ENCODE results near the gene TRABD2B.

Gene TRABD2B

DNA sequence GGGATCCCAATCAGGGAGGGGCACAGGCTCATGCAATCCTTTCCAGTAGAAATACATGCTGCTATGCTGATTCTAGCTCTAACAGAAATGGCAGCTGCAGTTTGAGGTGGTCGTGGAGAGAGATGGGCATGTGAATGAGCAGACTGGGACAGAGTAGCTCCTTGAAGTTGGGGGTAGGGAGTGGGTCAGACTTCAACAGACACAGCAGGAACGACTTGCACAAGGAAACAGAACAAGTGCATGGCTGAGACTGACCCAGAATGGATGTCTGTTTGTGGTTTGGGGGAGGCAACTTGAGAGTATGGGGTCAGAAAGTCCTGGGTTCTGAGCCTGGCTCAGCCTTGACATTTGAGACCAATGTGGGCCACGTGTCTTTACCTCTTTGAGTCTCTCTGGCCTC is 25.1 kb upstream of the TRABD2B start:
- TF ChIP-seq, protein P1, sequence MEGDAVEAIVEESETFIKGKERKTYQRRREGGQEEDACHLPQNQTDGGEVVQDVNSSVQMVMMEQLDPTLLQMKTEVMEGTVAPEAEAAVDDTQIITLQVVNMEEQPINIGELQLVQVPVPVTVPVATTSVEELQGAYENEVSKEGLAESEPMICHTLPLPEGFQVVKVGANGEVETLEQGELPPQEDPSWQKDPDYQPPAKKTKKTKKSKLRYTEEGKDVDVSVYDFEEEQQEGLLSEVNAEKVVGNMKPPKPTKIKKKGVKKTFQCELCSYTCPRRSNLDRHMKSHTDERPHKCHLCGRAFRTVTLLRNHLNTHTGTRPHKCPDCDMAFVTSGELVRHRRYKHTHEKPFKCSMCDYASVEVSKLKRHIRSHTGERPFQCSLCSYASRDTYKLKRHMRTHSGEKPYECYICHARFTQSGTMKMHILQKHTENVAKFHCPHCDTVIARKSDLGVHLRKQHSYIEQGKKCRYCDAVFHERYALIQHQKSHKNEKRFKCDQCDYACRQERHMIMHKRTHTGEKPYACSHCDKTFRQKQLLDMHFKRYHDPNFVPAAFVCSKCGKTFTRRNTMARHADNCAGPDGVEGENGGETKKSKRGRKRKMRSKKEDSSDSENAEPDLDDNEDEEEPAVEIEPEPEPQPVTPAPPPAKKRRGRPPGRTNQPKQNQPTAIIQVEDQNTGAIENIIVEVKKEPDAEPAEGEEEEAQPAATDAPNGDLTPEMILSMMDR (IDR thresholded peaks at IDR 0.05; ENCODE audit: low read depth, low read length) = no peak
- in situ Hi-C loops (cut with HindIII; ENCODE audit: low sequenced_read_pairs) = no loop called here
- no peak overlapping the region for H3K4me3 ChIP-seq (ENCODE audit: low read depth, low read length)
- DNase-seq (ENCODE audit: low read depth, low spot score) = no peak

- TF ChIP-seq, protein P1 (IDR thresholded peaks at IDR 0.05; ENCODE audit: low read depth, low read length) = no peak
- DNase-seq (ENCODE audit: low read depth, low spot score) = no peak
- H3K4me3 ChIP-seq (ENCODE audit: low read depth, low read length) = no peak overlapping the region
- in situ Hi-C loops (cut with HindIII; ENCODE audit: low sequenced_read_pairs) = no loop called here
Measured at GRCh38 chr1:48021792-48022191, 24.6 kb upstream of the TRABD2B start.

DNA sequence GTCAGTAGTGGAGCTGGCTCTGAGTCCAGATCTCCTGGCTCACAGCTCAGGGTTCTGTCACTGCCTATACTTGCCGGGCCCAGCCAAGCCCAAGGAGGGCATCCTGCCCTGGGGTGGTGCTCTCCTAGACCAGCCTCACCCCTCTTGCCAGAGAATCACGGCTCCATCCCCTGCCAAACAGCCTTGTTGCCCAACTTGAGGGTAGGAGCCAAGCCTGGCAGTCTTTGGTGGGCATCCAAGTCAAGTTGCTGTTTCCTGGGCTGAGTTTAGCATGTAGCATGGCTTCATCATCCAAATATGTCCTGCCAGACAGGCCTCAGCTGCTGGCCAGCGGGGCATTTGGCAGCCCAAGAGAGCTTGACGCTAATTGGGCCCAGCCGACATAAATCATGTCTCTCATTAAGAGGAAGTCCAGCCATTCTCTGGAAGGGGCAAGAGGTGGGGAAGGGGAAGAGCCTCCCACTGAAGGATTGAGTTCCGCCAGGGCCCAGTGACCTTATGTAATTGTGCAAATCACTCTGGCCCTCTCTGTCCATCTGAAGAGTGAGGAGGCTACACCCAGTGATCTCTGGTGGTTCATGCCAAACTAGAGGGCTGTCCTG is 22.6 kb upstream of the TRABD2B start:
- in situ Hi-C loops (cut with HindIII; ENCODE audit: low sequenced_read_pairs) = no loop called here
- no peak for DNase-seq (ENCODE audit: low read depth, low spot score)
- TF ChIP-seq, protein P1 (IDR thresholded peaks at IDR 0.05; ENCODE audit: low read depth, low read length) = no peak
- no peak overlapping the region for H3K4me3 ChIP-seq (ENCODE audit: low read depth, low read length)

- DNase-seq (ENCODE audit: low read depth, low spot score) = no peak
- H3K4me3 ChIP-seq (ENCODE audit: low read depth, low read length) = no peak overlapping the region
- in situ Hi-C loops (cut with HindIII; ENCODE audit: low sequenced_read_pairs) = no loop called here
- TF ChIP-seq, protein P1 (IDR thresholded peaks at IDR 0.05; ENCODE audit: low read depth, low read length) = no peak
Measured at GRCh38 chr1:48018799-48019198, 21.6 kb upstream of the TRABD2B start.

DNA sequence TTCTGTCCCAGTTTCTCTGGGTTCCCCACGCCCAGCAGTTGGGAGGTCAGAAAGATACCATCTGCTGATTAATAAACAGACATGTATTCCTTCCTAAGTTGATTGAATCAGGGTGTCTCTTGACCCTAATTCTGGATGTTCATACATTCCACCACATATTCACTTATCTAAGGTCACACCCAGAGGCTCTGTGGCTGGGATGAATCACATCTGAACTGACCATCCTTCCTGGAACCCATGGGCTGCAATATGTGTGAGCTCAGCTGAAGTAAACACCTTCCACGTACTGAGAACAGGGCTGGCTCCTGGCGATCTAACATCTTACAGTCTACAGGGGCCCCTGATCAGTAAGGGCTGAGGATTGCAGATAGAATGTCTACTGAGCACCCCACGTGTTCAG is 20.5 kb upstream of the TRABD2B start:
- in situ Hi-C loops (cut with HindIII; ENCODE audit: low sequenced_read_pairs) = no loop called here
- no peak for DNase-seq (ENCODE audit: low read depth, low spot score)
- TF ChIP-seq, protein P1 (IDR thresholded peaks at IDR 0.05; ENCODE audit: low read depth, low read length) = no peak
- H3K4me3 ChIP-seq (ENCODE audit: low read depth, low read length) = no peak overlapping the region

DNA sequence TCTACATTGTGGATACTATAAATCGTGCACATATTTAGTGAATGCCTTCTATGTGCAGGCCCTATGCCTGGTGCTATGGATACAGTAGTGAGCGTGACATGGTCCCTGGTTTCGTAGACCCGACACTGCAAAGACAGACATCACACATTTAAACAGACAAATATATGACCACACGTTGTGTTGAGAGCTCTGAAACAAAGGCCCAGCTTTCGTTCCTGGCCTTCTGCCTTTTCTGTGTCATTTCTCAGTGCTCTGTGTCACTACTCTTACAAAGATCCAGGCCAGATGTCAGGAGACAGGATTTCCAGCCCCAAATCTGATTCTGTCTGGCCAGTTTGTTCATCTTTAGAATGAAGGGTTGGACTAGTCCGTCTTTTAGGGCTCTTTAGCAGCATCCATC is 19.3 kb upstream of the TRABD2B start:
- no peak overlapping the region for H3K4me3 ChIP-seq (ENCODE audit: low read depth, low read length)
- no peak for DNase-seq (ENCODE audit: low read depth, low spot score)
- TF ChIP-seq, protein P1 (IDR thresholded peaks at IDR 0.05; ENCODE audit: low read depth, low read length) = no peak
- in situ Hi-C loops (cut with HindIII; ENCODE audit: low sequenced_read_pairs) = no loop called here

- TF ChIP-seq, protein P1 (IDR thresholded peaks at IDR 0.05; ENCODE audit: low read depth, low read length) = no peak
- in situ Hi-C loops (cut with HindIII; ENCODE audit: low sequenced_read_pairs) = no loop called here
- DNase-seq (ENCODE audit: low read depth, low spot score) = no peak
- H3K4me3 ChIP-seq (ENCODE audit: low read depth, low read length) = no peak overlapping the region
Measured at GRCh38 chr1:48013270-48013669, 16.1 kb upstream of the TRABD2B start.

Measured in astrocyte of the spinal cord (primary cell).